ENCODE data around the gene SORCS1. TPM values are rescaled to one million over a fixed set of nuclear protein-coding genes. Genes with fewer than 3 reads are reported as not detected.

SORCS1 gene
- polyA plus RNA-seq, 3 donors = 0.09 TPM; not detected in 2

DNA sequence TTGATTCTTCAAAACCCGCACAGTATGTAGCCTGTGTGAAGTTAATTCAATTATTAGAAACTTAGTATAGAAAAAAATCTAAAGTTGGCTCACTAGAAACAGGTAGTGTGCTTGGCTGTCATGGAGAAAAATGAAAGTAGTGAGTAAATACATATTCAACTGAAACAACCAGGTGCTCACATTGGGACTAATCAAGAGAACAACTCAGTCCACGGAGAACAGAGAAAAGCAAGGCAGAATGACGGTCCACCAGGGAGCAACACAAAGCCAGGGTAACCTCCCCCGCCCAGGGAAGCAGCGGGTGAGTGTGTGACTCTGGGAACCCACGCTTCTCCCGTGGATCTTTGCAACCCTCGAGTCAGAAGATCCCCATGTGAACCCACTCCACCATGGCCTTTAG is 300.5 kb downstream of the SORCS1 start:
- Histone ChIP-seq H3K36me3 (replicated peaks in 1 of 2; ENCODE audit: control insufficient read depth in 1 of 2, insufficient read depth in 2 of 2, low read length in 2 of 2) (no peaks in the 10 kb centered on the region), H4K20me1 (ENCODE audit: insufficient read depth, low read length) (no peaks in the 10 kb centered on the region), H3K9me3 (replicated peaks in 1 of 2; ENCODE audit: control insufficient read depth in 1 of 2, insufficient read depth in 1 of 2, low read length in 2 of 2) (no peaks in the 10 kb centered on the region), H3K27me3 (ENCODE audit: control insufficient read depth in 2 of 2, insufficient read depth in 2 of 2, low read length in 2 of 2) (no peaks in the 10 kb centered on the region), H3K4me1 (ENCODE audit: control insufficient read depth in 1 of 2, insufficient read depth in 2 of 2, low read length in 2 of 2) (no peaks in the 10 kb centered on the region), H3K4me3 (replicated peaks in 1 of 3; ENCODE audit: low read depth in 2 of 3, low read length in 3 of 3) (no peak overlapping the region), H3K9ac (ENCODE audit: insufficient read depth, low read length, poor library complexity, severe bottlenecking) (no peak overlapping the region), H3K4me2 (replicated peaks; ENCODE audit: extremely low read depth, low read length, poor library complexity, severe bottlenecking) (no peak overlapping the region), H2AFZ (ENCODE audit: insufficient read depth, low read depth, low read length, poor library complexity, severe bottlenecking) (no peak overlapping the region), H3K79me2 (ENCODE audit: insufficient read depth, low read length) (no peaks in the 10 kb centered on the region), H3K27ac (ENCODE audit: low read depth in 1 of 2, low read length in 2 of 2) (no peak overlapping the region)
- peak overlapping the region in 1 of 7 donors; percentile 18 for H3K27ac Mint-ChIP-seq
- no peaks in the 10 kb centered on the region for H3K4me1 Mint-ChIP-seq
- H3K9me3 Mint-ChIP-seq = peaks cover 1 to 11% (median 5%) of the 10 kb centered on the region in 7 donors
- intact Hi-C loops (cut with micrococcal nuclease) = no loop called here
- H3K27me3 Mint-ChIP-seq (ENCODE audit: low read depth in 3 of 3) = peaks cover 0 to 6% (median 5%) of the 10 kb centered on the region in 3 donors
- H3K4me3 Mint-ChIP-seq = no peak overlapping the region
- DNase-seq = no peak
- no peaks in the 10 kb centered on the region for H3K36me3 Mint-ChIP-seq
- WGBS (ENCODE audit: insufficient coverage) = 89% methylated on average over 6 of the region's 8 CpGs
- TF ChIP-seq, protein P1, sequence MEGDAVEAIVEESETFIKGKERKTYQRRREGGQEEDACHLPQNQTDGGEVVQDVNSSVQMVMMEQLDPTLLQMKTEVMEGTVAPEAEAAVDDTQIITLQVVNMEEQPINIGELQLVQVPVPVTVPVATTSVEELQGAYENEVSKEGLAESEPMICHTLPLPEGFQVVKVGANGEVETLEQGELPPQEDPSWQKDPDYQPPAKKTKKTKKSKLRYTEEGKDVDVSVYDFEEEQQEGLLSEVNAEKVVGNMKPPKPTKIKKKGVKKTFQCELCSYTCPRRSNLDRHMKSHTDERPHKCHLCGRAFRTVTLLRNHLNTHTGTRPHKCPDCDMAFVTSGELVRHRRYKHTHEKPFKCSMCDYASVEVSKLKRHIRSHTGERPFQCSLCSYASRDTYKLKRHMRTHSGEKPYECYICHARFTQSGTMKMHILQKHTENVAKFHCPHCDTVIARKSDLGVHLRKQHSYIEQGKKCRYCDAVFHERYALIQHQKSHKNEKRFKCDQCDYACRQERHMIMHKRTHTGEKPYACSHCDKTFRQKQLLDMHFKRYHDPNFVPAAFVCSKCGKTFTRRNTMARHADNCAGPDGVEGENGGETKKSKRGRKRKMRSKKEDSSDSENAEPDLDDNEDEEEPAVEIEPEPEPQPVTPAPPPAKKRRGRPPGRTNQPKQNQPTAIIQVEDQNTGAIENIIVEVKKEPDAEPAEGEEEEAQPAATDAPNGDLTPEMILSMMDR (IDR thresholded peaks at IDR 0.05) = no peak

DNA sequence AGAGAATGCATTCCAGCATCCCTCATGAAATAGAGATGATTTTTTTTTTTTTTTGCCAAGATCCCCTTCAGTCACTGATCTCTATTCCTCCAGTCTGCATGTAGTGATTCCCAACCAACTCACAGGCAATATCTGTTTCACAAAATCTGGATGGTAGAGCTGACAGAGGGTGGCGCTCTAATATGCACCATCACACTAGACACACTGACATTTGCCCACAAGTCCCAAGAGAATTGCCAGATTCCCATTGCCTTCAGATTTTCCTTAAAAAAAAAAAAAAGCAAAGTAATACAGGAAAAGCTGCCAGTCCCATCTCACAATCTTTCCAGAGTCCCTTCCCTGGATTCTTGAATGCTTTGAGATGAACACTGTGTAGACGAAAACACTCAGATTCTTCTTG is 301.0 kb downstream of the SORCS1 start:
- no peaks in the 10 kb centered on the region for H3K79me2 ChIP-seq (ENCODE audit: insufficient read depth, low read length)
- no peaks in the 10 kb centered on the region for H3K4me1 ChIP-seq (ENCODE audit: control insufficient read depth in 1 of 2, insufficient read depth in 2 of 2, low read length in 2 of 2)
- no peaks in the 10 kb centered on the region for H3K36me3 Mint-ChIP-seq
- WGBS (ENCODE audit: insufficient coverage) = no CpG with 5 or more reads among the region's 2 CpGs
- no peaks in the 10 kb centered on the region for H3K4me1 Mint-ChIP-seq
- H2AFZ ChIP-seq (ENCODE audit: insufficient read depth, low read depth, low read length, poor library complexity, severe bottlenecking) = no peak overlapping the region
- no peak overlapping the region for H3K4me3 Mint-ChIP-seq
- H3K27me3 ChIP-seq (ENCODE audit: control insufficient read depth in 2 of 2, insufficient read depth in 2 of 2, low read length in 2 of 2) = no peaks in the 10 kb centered on the region
- no peaks in the 10 kb centered on the region for H4K20me1 ChIP-seq (ENCODE audit: insufficient read depth, low read length)
- no peak overlapping the region for H3K4me3 ChIP-seq (replicated peaks in 1 of 3; ENCODE audit: low read depth in 2 of 3, low read length in 3 of 3)
- TF ChIP-seq, protein P1 (IDR thresholded peaks at IDR 0.05) = no peak
- H3K4me2 ChIP-seq (replicated peaks; ENCODE audit: extremely low read depth, low read length, poor library complexity, severe bottlenecking) = no peak overlapping the region
- H3K27ac ChIP-seq (ENCODE audit: low read depth in 1 of 2, low read length in 2 of 2) = no peak overlapping the region
- H3K9ac ChIP-seq (ENCODE audit: insufficient read depth, low read length, poor library complexity, severe bottlenecking) = no peak overlapping the region
- no peaks in the 10 kb centered on the region for H3K36me3 ChIP-seq (replicated peaks in 1 of 2; ENCODE audit: control insufficient read depth in 1 of 2, insufficient read depth in 2 of 2, low read length in 2 of 2)
- H3K27ac Mint-ChIP-seq = no peak overlapping the region
- no peaks in the 10 kb centered on the region for H3K9me3 ChIP-seq (replicated peaks in 1 of 2; ENCODE audit: control insufficient read depth in 1 of 2, insufficient read depth in 1 of 2, low read length in 2 of 2)
- peaks cover 0 to 5% (median 4%) of the 10 kb centered on the region in 3 donors for H3K27me3 Mint-ChIP-seq (ENCODE audit: low read depth in 3 of 3)
- intact Hi-C loops (cut with micrococcal nuclease) = no loop called here
- peaks cover 0 to 9% (median 5%) of the 10 kb centered on the region in 7 donors for H3K9me3 Mint-ChIP-seq
- DNase-seq = no peak

Measured in CD14-positive monocyte (primary cell).